GM23338 (cell line): ENCODE measurements around the gene MOCS2. TPM values are rescaled to one million over a fixed set of nuclear protein-coding genes. Genes with fewer than 3 reads are reported as not detected.

Source experiments
- ATAC-seq: fragments of 200-7000 bp; cut with Tn5 transposase; 3 replicates; pipeline ENCODE4 v1.9.1; 2020
- DNase-seq: peaks from one replicate; pipeline ENCODE4 v3.0.0-alpha.2; 2015; ENCODE audit warnings: low spot score
- H2AFZ ChIP-seq: fragments of 200-600 bp; sonication (generic); 2 replicates; pipeline ENCODE4 v1.8.0; 2016; ENCODE audit warnings: antibody characterized with exemption, mild to moderate bottlenecking, moderate library complexity
- H3F3A ChIP-seq: fragments of 200-600 bp; sonication (generic); replicated peaks from 2 replicates; pipeline ENCODE4 v1.8.0; 2017; ENCODE audit warnings: antibody characterized with exemption, mixed run types, low read depth
- H3K27ac ChIP-seq: fragments of 200-600 bp; sonication (generic); 2 replicates; pipeline ENCODE4 v1.6.1; 2016; ENCODE audit warnings: low read depth
- H3K27me3 ChIP-seq: fragments of 200-600 bp; sonication (generic); 2 replicates; pipeline ENCODE4 v1.8.0; 2016; ENCODE audit warnings: mild to moderate bottlenecking, mixed run types, moderate library complexity; ENCODE audit not compliant: insufficient read depth
- H3K36me3 ChIP-seq: fragments of 200-600 bp; sonication (generic); 2 replicates; pipeline ENCODE4 v1.8.0; 2016; ENCODE audit warnings: mild to moderate bottlenecking; ENCODE audit not compliant: insufficient read depth
- H3K4me1 ChIP-seq: fragments of 200-600 bp; sonication (generic); 2 replicates; pipeline ENCODE4 v1.8.0; 2016; ENCODE audit warnings: mild to moderate bottlenecking, moderate library complexity; ENCODE audit not compliant: insufficient read depth
- H3K4me2 ChIP-seq: fragments of 200-600 bp; sonication (generic); 2 replicates; pipeline ENCODE4 v1.7.1; 2017; ENCODE audit warnings: mixed run types
- H3K4me3 ChIP-seq: fragments of 200-600 bp; sonication (generic); 2 replicates; pipeline ENCODE4 v1.6.1; 2016; ENCODE audit warnings: mixed run types
- H3K79me2 ChIP-seq: fragments of 200-600 bp; sonication (generic); replicated peaks from 2 replicates; pipeline ENCODE4 v1.8.0; 2017; ENCODE audit warnings: mild to moderate bottlenecking; ENCODE audit not compliant: insufficient read depth
- H3K9me2 ChIP-seq: fragments of 200-600 bp; sonication (generic); 2 replicates; pipeline ENCODE4 v1.8.0; 2017; ENCODE audit not compliant: insufficient read depth
- H4K20me1 ChIP-seq: fragments of 200-600 bp; sonication (generic); replicated peaks from 2 replicates; pipeline ENCODE4 v1.8.0; 2017; ENCODE audit warnings: mild to moderate bottlenecking; ENCODE audit not compliant: insufficient read depth
- H3K27ac Mint-ChIP-seq: 2 replicates; pipeline ENCODE4 v1.8.0; 2020; ENCODE audit warnings: inconsistent platforms, mild to moderate bottlenecking, moderate library complexity, mixed read lengths
- H3K27me3 Mint-ChIP-seq: 3 replicates; pipeline ENCODE4 v1.8.0; 2022; ENCODE audit warnings: low read depth, mild to moderate bottlenecking, moderate library complexity, mixed read lengths, inconsistent platforms; ENCODE audit not compliant: insufficient read depth, poor library complexity
- H3K36me3 Mint-ChIP-seq: 3 replicates; pipeline ENCODE4 v1.8.0; 2021; ENCODE audit warnings: low read depth, mild to moderate bottlenecking, inconsistent platforms, moderate library complexity, mixed read lengths
- H3K4me1 Mint-ChIP-seq: 3 replicates; pipeline ENCODE4 v1.8.0; 2020; ENCODE audit warnings: mild to moderate bottlenecking, inconsistent platforms, mixed read lengths
- H3K4me3 Mint-ChIP-seq: 3 replicates; pipeline ENCODE4 v1.8.0; 2021; ENCODE audit warnings: moderate library complexity, mild to moderate bottlenecking, inconsistent platforms, mixed read lengths
- H3K9me3 Mint-ChIP-seq: 3 replicates; pipeline ENCODE4 v1.8.0; 2020; ENCODE audit warnings: moderate library complexity, mild to moderate bottlenecking, inconsistent platforms, mixed read lengths
- CREB1 ChIP-seq: fragments of 250-450 bp; sonication (Bioruptor Pico); IDR thresholded peaks from 2 replicates; pipeline ENCODE4 v1.5.0; 2020; ENCODE audit warnings: low read depth, mild to moderate bottlenecking, moderate library complexity
- EZH2 ChIP-seq: fragments of 200-600 bp; sonication (generic); IDR thresholded peaks from one replicate; pipeline ENCODE4 v1.8.0; 2017; ENCODE audit warnings: antibody characterized with exemption, mild to moderate bottlenecking, low read depth; ENCODE audit not compliant: unreplicated experiment
- EZH2phosphoT487 ChIP-seq: fragments of 200-600 bp; sonication (generic); IDR thresholded peaks from one replicate; pipeline ENCODE4 v1.8.1; 2018; ENCODE audit warnings: antibody characterized with exemption; ENCODE audit not compliant: unreplicated experiment
- STAT1 ChIP-seq: IDR thresholded peaks from one replicate; pipeline ENCODE4 v1.6.1; 2016; ENCODE audit warnings: antibody characterized with exemption; ENCODE audit not compliant: unreplicated experiment
- polyA plus RNA-seq: library from polyadenylated mRNA; unstranded; fragments of >200 nt; fragmentation: Nextera tagmentation; extraction: Ambion mirVana; gene quantifications from 2 replicates; pipeline ENCODE4 v1.2.1, GENCODE V29; 2016
- total RNA-seq: library from RNA; depleted of rRNA; stranded (reverse); fragments of >200 nt; shearing (Covaris generic); gene quantifications from 2 replicates; pipeline ENCODE4 v1.2.3, GENCODE V29; 2014
- TF ChIP-seq, protein P1 (sequence below): IDR thresholded peaks from one replicate; pipeline ENCODE4 v1.6.1; 2018; ENCODE audit warnings: antibody characterized with exemption; ENCODE audit not compliant: unreplicated experiment
- TF ChIP-seq, protein P2 (sequence below): IDR thresholded peaks from 2 replicates; pipeline ENCODE4 v1.6.1; 2016; ENCODE audit warnings: antibody characterized with exemption
- TF ChIP-seq, protein P3 (sequence below), 2 experiments: fragments of 200-600 bp in 1 of 2; sonication (generic) in 1 of 2; conservative IDR thresholded peaks; 2 replicates each; pipeline versions ENCODE4 v1.5.1 to v1.6.1; 2016 to 2017; ENCODE audit warnings: antibody characterized with exemption in 2 of 2, low read depth in 2 of 2, mild to moderate bottlenecking in 2 of 2, moderate library complexity in 1 of 2

MOCS2 gene
- total and polyA plus RNA-seq, 2 experiments from 2014 or later, result 18.3 to 41.8 TPM

DNA sequence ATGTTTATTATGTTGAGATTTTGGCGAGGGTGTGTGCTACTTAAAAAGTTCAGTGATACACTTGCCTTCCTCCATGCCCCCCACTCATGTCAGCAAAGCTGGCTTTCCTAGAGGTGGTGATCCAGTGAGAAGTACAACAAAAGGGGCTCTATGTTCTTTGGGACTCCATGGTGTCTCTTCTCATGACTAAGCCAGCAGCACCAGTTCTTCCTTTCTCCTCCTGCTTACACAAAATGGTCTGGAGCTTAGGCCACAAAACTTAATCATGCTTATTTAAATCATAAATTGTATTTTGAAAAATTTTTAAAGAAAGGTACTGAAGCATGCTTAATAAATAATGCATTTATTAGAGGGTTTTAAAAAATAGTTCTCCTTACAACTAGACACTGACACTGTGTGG lies 22.4 kb downstream of the MOCS2 start:
- no peak overlapping the region for H3K27ac Mint-ChIP-seq
- no peak overlapping the region for H3K27ac ChIP-seq

DNA sequence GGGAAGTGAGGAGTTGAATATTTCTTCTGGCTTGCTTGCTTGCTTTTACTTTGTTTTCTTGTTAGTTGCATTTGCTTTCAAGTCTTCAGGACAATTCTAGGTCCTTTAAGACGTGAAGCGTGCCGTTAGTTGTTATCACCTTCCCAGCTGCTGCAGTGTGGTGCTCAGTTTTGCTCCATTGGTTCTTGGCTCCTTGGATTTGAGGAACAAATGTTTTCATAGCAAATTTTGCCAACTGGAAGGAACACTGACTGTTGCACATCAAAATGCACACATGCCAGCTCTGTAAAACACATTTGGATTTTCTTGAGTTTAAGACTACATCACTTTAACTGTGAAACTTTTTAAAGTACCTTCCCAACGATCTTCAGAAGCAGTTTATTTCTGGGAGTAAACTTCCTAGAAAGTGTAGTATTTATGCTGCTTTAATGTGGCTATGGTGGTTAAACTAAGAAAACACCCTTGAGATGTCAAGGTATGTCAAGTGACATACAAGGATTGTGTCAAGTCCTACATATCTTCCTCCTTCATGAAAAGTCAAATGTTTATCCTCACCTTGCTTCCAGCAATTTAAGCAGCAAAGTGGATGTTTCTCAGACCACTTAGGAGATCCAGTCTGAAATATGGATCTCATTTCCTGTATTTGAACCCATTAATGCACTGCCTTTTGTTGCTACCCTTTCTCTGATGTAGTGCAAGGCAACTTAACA lies 24.9 kb downstream of the MOCS2 start:
- Histone ChIP-seq H3K4me1 (no peaks in the 10 kb centered on the region), H3K27ac (no peak overlapping the region), H3F3A (no peaks in the 10 kb centered on the region), H3K79me2 (no peaks in the 10 kb centered on the region), H3K4me3 (no peak overlapping the region), H3K4me2 (no peak overlapping the region), H3K9me2 (no peaks in the 10 kb centered on the region), H4K20me1 (no peaks in the 10 kb centered on the region), H3K36me3 (no peaks in the 10 kb centered on the region), H2AFZ (no peak overlapping the region), H3K27me3 (no peaks in the 10 kb centered on the region)
- H3K36me3 Mint-ChIP-seq, result no peaks in the 10 kb centered on the region
- DNase-seq, result no peak
- H3K27ac Mint-ChIP-seq, result no peak overlapping the region
- no peaks in the 10 kb centered on the region for H3K4me1 Mint-ChIP-seq
- H3K4me3 Mint-ChIP-seq, result no peak overlapping the region
- ATAC-seq, result no peak
- H3K27me3 Mint-ChIP-seq, result no peaks in the 10 kb centered on the region
- no peaks in the 10 kb centered on the region for H3K9me3 Mint-ChIP-seq
- no peak for TF ChIP-seq EZH2
- no peak for TF ChIP-seq EZH2phosphoT487
- TF ChIP-seq, protein P1, sequence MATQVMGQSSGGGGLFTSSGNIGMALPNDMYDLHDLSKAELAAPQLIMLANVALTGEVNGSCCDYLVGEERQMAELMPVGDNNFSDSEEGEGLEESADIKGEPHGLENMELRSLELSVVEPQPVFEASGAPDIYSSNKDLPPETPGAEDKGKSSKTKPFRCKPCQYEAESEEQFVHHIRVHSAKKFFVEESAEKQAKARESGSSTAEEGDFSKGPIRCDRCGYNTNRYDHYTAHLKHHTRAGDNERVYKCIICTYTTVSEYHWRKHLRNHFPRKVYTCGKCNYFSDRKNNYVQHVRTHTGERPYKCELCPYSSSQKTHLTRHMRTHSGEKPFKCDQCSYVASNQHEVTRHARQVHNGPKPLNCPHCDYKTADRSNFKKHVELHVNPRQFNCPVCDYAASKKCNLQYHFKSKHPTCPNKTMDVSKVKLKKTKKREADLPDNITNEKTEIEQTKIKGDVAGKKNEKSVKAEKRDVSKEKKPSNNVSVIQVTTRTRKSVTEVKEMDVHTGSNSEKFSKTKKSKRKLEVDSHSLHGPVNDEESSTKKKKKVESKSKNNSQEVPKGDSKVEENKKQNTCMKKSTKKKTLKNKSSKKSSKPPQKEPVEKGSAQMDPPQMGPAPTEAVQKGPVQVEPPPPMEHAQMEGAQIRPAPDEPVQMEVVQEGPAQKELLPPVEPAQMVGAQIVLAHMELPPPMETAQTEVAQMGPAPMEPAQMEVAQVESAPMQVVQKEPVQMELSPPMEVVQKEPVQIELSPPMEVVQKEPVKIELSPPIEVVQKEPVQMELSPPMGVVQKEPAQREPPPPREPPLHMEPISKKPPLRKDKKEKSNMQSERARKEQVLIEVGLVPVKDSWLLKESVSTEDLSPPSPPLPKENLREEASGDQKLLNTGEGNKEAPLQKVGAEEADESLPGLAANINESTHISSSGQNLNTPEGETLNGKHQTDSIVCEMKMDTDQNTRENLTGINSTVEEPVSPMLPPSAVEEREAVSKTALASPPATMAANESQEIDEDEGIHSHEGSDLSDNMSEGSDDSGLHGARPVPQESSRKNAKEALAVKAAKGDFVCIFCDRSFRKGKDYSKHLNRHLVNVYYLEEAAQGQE, result no peak
- TF ChIP-seq, protein P2, sequence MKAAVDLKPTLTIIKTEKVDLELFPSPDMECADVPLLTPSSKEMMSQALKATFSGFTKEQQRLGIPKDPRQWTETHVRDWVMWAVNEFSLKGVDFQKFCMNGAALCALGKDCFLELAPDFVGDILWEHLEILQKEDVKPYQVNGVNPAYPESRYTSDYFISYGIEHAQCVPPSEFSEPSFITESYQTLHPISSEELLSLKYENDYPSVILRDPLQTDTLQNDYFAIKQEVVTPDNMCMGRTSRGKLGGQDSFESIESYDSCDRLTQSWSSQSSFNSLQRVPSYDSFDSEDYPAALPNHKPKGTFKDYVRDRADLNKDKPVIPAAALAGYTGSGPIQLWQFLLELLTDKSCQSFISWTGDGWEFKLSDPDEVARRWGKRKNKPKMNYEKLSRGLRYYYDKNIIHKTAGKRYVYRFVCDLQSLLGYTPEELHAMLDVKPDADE, result no peak
- TF ChIP-seq STAT1, result no peak
- no peak for TF ChIP-seq CREB1 (CRISPR knock-in tag)

More for the DNA sequence above, 22.4 kb downstream of the MOCS2 start:
- DNase-seq, result no peak
- Histone ChIP-seq H3K79me2 (no peaks in the 10 kb centered on the region), H3K36me3 (no peaks in the 10 kb centered on the region), H2AFZ (no peak overlapping the region), H3K27me3 (no peaks in the 10 kb centered on the region), H3K4me2 (no peak overlapping the region), H3K4me1 (no peaks in the 10 kb centered on the region), H3K9me2 (no peaks in the 10 kb centered on the region), H3F3A (no peaks in the 10 kb centered on the region), H3K4me3 (no peak overlapping the region), H4K20me1 (no peaks in the 10 kb centered on the region)
- TF ChIP-seq, protein P3, sequence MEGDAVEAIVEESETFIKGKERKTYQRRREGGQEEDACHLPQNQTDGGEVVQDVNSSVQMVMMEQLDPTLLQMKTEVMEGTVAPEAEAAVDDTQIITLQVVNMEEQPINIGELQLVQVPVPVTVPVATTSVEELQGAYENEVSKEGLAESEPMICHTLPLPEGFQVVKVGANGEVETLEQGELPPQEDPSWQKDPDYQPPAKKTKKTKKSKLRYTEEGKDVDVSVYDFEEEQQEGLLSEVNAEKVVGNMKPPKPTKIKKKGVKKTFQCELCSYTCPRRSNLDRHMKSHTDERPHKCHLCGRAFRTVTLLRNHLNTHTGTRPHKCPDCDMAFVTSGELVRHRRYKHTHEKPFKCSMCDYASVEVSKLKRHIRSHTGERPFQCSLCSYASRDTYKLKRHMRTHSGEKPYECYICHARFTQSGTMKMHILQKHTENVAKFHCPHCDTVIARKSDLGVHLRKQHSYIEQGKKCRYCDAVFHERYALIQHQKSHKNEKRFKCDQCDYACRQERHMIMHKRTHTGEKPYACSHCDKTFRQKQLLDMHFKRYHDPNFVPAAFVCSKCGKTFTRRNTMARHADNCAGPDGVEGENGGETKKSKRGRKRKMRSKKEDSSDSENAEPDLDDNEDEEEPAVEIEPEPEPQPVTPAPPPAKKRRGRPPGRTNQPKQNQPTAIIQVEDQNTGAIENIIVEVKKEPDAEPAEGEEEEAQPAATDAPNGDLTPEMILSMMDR (conservative IDR thresholded peaks at IDR 0.05; ENCODE audit: low read depth in 2 of 2), result no peak
- Mint-ChIP-seq H3K9me3 (no peaks in the 10 kb centered on the region), H3K4me1 (no peaks in the 10 kb centered on the region), H3K27me3 (no peaks in the 10 kb centered on the region), H3K4me3 (no peak overlapping the region), H3K36me3 (no peaks in the 10 kb centered on the region)
- no peak for ATAC-seq
